Small intestine (tissue), 7 donors: Measurements from ENCODE around the gene TNFAIP8L3. TPM values are rescaled to one million over a fixed set of nuclear protein-coding genes. Genes with fewer than 3 reads are reported as not detected.
"Not testable (repeated sequence)": the region's sequence is repeated elsewhere in the genome, so short reads cannot be mapped to it uniquely, and the experiment has no call there.

Experiments used
- DNase-seq, 2 donors: peaks; one replicate each; pipeline versions ENCODE4 v3.0.0 to v3.0.0-alpha.2; 2013
- FAIRE-seq: peaks from 2 replicates; lab custom pipeline; 2012; peaks lifted over from hg19 to GRCh38; lab: Jason Lieb, UNC
- H3K27ac ChIP-seq, 3 donors: one replicate each; pipeline ENCODE4 v1.5.1; 2013; ENCODE audit warnings: low read length in 2 of 3, mild to moderate bottlenecking in 2 of 3, control low read depth in 1 of 3, inconsistent platforms in 1 of 3, low read depth in 1 of 3, moderate library complexity in 1 of 3
- H3K27me3 ChIP-seq, 3 donors: one replicate each; pipeline ENCODE4 v1.6.1; 2013; ENCODE audit warnings: low read length in 3 of 3, inconsistent platforms in 1 of 3; ENCODE audit not compliant: control insufficient read depth in 3 of 3, insufficient read depth in 3 of 3
- H3K36me3 ChIP-seq, 3 donors: one replicate each; pipeline ENCODE4 v1.6.1; 2013; ENCODE audit warnings: low read length in 3 of 3, inconsistent platforms in 1 of 3, low read depth in 1 of 3, mild to moderate bottlenecking in 1 of 3, moderate library complexity in 1 of 3; ENCODE audit not compliant: control insufficient read depth in 3 of 3, insufficient read depth in 2 of 3
- H3K4me1 ChIP-seq, 3 donors: one replicate each; pipeline ENCODE4 v1.6.1; 2013; ENCODE audit warnings: low read length in 2 of 3, inconsistent platforms in 1 of 3, low read depth in 1 of 3, mild to moderate bottlenecking in 1 of 3, moderate library complexity in 1 of 3; ENCODE audit not compliant: control insufficient read depth in 3 of 3, insufficient read depth in 2 of 3
- H3K4me3 ChIP-seq, 3 donors: one replicate each; pipeline ENCODE4 v1.5.1; 2013; ENCODE audit warnings: low read length in 3 of 3, control low read depth in 1 of 3, inconsistent platforms in 1 of 3, low read depth in 1 of 3, mild to moderate bottlenecking in 1 of 3, moderate library complexity in 1 of 3
- H3K9me3 ChIP-seq, 2 donors: one replicate each; pipeline ENCODE4 v1.6.1; 2013; ENCODE audit warnings: low read depth in 1 of 2, low read length in 1 of 2; ENCODE audit not compliant: control insufficient read depth in 2 of 2, insufficient read depth in 1 of 2
- WGBS, 3 donors: extraction: QIAGEN DNeasy Blood & Tissue Kit; methylation state at CpG; one replicate each; pipeline ENCODE4 v1.1.7; 2013; 5-methylcytosine and 5-hydroxymethylcytosine counted together
- polyA plus RNA-seq, 4 donors: library from polyadenylated mRNA; stranded (reverse) in 3 of 4; unstranded in 1 of 4; fragments of 200-250 nt in 3 of 4; fragments of 120-200 nt in 1 of 4; gene quantifications; one replicate each; pipeline versions ENCODE4 v1.2.1 to v1.2.3, GENCODE V29; 2013
- donor health status: healthy with polysubstance abuse.
- donor health status: control.
- donor health status: control.
- donor health status: Bipolar disorder and iron deficiency.
- donor health status: healthy.

The TNFAIP8L3 gene
- polyA plus RNA-seq, 4 donors = 1.1 to 8.4 (median 3.5) TPM; not detected in 1

DNA sequence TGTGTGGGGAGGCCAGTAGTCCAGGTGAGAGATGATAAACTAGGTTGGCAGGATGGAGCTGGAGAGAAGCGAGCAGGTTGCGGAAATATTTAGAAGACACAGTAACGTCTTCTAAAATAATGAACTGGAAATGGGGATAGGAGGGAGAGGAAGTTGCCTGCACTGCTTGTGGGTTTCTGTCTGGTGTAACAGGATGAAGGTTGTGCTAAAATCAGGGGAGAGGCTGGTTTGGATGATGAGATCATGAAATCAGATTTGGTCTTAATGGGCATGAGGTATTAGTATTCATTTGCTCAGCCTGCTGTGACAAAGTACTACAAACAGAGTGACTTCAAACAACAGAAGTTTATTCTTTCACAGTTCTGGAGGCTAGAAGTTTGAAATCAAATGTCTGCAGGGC is 32.1 kb upstream of the TNFAIP8L3 start:
- H3K36me3 ChIP-seq = no peaks in the 10 kb centered on the region
- H3K9me3 ChIP-seq = peaks cover 0 to 4% of the 10 kb centered on the region in 2 donors
- H3K27me3 ChIP-seq = peaks cover 0 to 2% (median 0%) of the 10 kb centered on the region in 3 donors
- H3K4me1 ChIP-seq = no peaks in the 10 kb centered on the region
- H3K27ac ChIP-seq = no peak overlapping the region
- no peak overlapping the region for H3K4me3 ChIP-seq
- DNase-seq (no peak), FAIRE-seq (no peak)
- 71 to 84% (median 72%) methylated on average over 3 of the region's 3 CpGs for WGBS, 3 donors

DNA sequence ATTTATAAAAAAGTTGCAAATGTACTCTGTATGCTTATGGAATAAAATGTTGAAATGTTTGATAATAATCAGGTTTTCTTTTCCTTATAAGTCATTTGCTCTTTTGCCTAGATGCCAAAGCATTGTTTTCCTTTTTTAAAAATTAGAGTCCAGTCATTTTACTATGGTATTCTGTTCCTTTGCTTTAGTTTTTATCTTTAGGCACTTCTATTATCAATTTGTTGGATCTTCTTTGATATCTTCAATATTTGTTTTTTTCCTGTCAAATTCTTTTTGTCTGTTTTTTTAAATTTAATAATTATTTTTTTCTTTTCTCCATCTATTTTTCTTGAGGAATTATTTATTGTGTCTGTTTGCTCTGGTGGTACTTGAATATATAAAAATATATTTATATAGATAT is 28.3 kb upstream of the TNFAIP8L3 start:
- H3K4me3 ChIP-seq, H3K4me1 ChIP-seq, H3K36me3 ChIP-seq, H3K27ac ChIP-seq, H3K27me3 ChIP-seq, DNase-seq, H3K9me3 ChIP-seq, FAIRE-seq: not testable (repeated sequence)

DNA sequence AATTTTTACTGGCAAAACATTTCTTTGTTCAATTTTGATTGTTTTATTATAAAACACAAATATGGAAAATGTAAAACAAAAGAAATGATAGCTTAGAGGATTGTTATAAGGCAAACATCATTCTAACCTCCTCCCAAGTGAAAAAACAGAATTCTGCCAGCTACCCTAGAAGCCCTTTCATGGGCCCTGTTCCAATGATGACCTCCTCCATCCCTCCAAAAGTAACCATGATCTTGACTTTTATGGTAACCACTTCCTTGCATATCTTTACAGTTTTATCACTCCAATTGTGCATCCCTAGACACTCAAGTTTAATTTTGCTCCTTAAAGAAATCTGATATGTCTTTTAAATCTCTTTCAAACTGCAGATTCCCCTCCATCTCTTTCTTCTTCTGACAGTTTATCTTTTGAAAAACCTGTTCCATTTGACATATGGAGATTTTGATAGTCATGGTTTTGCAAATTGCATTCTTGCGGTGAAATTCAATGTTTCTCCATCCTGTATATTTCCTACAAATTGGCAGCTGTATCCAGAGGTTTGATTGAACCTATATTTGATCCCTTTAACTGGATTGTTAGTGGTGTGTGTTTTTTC is 27.0 kb upstream of the TNFAIP8L3 start:
- Histone ChIP-seq H3K27ac (no peak overlapping the region), H3K36me3 (no peaks in the 10 kb centered on the region), H3K4me3 (no peak overlapping the region), H3K9me3 (peaks cover 0 to 4% of the 10 kb centered on the region in 2 donors), H3K4me1 (no peaks in the 10 kb centered on the region), H3K27me3 (peaks cover 0 to 2% (median 0%) of the 10 kb centered on the region in 3 donors)
- 95 to 100% (median 97%) methylated on average over 1 of the region's 1 CpG for WGBS, 3 donors
- FAIRE-seq (no peak), DNase-seq (no peak)

DNA sequence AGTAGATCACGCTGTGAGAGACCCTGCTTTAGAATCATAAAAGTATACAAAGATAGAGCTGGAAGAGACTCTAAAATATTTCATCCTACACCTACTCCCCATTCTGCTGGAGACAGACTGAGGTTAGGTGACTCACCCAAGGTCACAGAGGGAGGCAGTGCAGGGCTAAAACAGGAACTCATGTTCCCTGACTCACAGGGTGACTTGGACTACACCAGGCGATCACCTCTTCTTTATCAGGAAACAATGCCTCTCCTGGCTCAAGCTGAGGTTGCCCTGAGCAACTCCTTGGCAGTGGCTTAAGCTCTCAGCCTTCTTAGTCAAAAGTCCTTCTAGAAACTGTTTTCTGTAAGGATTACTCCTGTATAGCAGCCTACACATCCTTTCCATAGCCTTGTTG is 26.4 kb upstream of the TNFAIP8L3 start:
- DNase-seq = peak in 1 of 2 donors; percentile 11
- no peaks in the 10 kb centered on the region for H3K36me3 ChIP-seq
- no peak overlapping the region for H3K27ac ChIP-seq
- FAIRE-seq = no peak
- H3K4me3 ChIP-seq = no peak overlapping the region
- 46 to 65% (median 57%) methylated on average over 2 of the region's 2 CpGs for WGBS, 3 donors
- H3K9me3 ChIP-seq = peaks cover 0 to 4% of the 10 kb centered on the region in 2 donors
- H3K27me3 ChIP-seq = peaks cover 0 to 2% (median 0%) of the 10 kb centered on the region in 3 donors
- H3K4me1 ChIP-seq = no peaks in the 10 kb centered on the region

DNA sequence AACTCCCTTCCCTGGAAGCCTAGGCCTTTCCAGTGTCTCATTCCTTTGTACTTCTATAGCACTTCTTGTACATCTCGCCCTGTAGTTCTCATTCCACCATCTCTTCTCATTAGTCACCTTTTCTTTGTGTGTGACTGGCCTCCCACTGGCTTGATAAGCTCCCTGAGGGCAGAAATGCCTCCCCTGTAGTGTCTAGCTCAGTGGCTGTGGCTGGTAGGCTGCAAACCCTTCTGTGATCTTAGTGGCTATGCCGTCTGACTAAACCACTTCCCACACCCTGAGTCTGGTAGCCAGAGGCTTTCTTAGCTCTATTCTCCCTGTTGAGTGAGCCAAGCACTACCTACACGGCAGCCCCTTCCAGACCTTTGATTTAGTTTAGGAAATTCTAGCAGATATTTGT is 24.4 kb upstream of the TNFAIP8L3 start:
- FAIRE-seq = no peak
- peaks cover 0 to 4% (median 0%) of the 10 kb centered on the region in 3 donors for H3K27me3 ChIP-seq
- H3K27ac ChIP-seq = no peak overlapping the region

DNA sequence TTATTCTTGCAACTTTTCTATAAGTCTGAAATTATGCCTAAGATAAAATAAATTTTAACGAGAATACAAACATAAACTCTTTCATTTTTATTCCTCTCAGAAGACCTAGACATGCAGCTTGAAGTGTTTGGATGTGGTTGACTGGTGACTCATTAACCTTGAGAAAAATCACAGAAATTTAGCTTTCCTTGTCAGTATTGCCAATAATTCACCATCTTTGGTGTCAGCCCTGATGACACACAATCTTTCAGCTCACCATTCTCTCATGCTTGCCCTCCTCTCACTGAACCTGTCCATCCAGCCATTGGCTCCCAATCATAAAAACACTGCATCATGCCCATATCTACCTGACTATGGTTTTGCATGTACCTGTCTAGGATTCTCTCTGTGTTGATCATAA is 22.6 kb upstream of the TNFAIP8L3 start:
- 94 to 97% (median 95%) methylated on average over 1 of the region's 1 CpG for WGBS, 3 donors
- no peak overlapping the region for H3K4me3 ChIP-seq
- DNase-seq (no peak), FAIRE-seq (no peak)
- peaks cover 0 to 5% (median 0%) of the 10 kb centered on the region in 3 donors for H3K27me3 ChIP-seq
- H3K36me3 ChIP-seq = no peaks in the 10 kb centered on the region
- no peaks in the 10 kb centered on the region for H3K4me1 ChIP-seq
- no peaks in the 10 kb centered on the region for H3K9me3 ChIP-seq
- H3K27ac ChIP-seq = no peak overlapping the region

More for the DNA sequence above, 24.4 kb upstream of the TNFAIP8L3 start:
- peaks cover 0 to 4% of the 10 kb centered on the region in 2 donors for H3K9me3 ChIP-seq
- no peaks in the 10 kb centered on the region for H3K4me1 ChIP-seq
- no peaks in the 10 kb centered on the region for H3K36me3 ChIP-seq
- WGBS, 3 donors = 55 to 67% (median 56%) methylated on average over 3 of the region's 3 CpGs
- no peak overlapping the region for H3K4me3 ChIP-seq
- DNase-seq = no peak

DNA sequence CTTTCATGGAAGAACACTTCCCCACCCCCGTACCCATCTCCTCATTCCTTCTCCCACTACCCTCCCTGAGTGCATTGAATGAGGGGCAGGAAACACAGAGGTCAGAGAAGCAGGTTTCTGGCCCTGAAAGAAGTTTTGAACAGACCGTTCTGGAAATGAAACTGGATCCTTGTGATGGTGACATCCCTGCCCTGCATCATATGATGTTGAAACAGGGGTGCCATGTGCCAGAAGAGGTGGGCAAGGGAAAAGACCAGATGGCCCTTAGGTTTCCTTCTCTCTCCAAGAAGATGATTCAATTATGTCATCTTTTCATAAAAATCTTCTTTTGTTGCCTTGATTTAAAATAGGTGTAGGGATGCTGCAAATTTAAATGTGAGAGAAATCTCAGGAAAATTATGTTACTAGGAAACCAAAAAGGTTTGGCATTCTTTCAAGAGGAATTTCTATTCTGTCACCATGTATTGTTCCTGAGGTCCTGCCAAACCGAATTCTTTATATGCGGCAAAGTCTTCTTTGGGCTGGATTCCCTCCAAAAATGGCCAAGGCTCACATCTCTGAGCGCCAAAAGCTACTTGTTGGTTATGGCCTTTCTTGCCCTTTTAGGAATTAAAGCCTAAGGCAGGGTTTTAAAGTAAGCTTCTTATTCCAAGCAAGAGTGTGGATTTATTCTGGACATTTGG is 19.9 kb upstream of the TNFAIP8L3 start:
- WGBS, 3 donors = 67 to 70% (median 68%) methylated on average over 5 of the region's 5 CpGs
- H3K27me3 ChIP-seq = peaks cover 0 to 5% (median 0%) of the 10 kb centered on the region in 3 donors
- no peak overlapping the region for H3K4me3 ChIP-seq
- no peak overlapping the region for H3K27ac ChIP-seq
- FAIRE-seq = no peak
- no peaks in the 10 kb centered on the region for H3K36me3 ChIP-seq
- H3K9me3 ChIP-seq = no peaks in the 10 kb centered on the region
- DNase-seq = no peak
- no peaks in the 10 kb centered on the region for H3K4me1 ChIP-seq

DNA sequence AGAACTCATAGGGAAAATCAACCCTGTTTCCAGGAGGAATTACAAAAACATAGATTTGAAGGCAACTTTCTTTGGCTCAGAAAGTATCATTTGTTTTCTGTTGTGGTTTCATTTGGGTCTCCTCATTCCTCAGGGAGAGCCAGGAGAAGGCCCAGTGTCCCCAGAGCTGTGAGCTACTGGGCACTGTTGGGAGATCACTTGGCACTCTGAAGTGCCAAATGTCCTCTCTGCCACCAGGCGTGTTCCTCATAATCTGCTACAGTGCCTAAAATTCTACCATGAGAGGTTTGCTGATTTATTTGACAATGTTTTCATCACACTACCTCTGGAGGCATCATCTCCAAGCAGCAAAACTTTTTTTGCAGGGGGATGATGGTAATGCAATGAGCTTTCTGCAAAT is 17.4 kb upstream of the TNFAIP8L3 start:
- FAIRE-seq (no peak), DNase-seq (no peak)
- WGBS, 3 donors = 75 to 92% (median 90%) methylated on average over 1 of the region's 1 CpG
- Histone ChIP-seq H3K9me3 (no peaks in the 10 kb centered on the region), H3K27me3 (peaks cover 0 to 5% (median 0%) of the 10 kb centered on the region in 3 donors), H3K36me3 (no peaks in the 10 kb centered on the region), H3K4me1 (no peaks in the 10 kb centered on the region), H3K27ac (no peak overlapping the region), H3K4me3 (no peak overlapping the region)
